Measurements from ENCODE around the gene TAGLN3. TPM values are rescaled to one million over a fixed set of nuclear protein-coding genes. Genes with fewer than 3 reads are reported as not detected.

The TAGLN3 gene
- total and polyA plus RNA-seq, 2 of the 13 experiments (the other 11 are each of a cell fraction or from before 2014, with no cell fraction given), result 0.51 to 0.91 TPM

- Histone ChIP-seq H2AFZ (ENCODE audit: low read length) (no peak overlapping the region), H3K79me2 (ENCODE audit: insufficient read depth, low read length) (no peaks in the 10 kb centered on the region), H3K27ac (ENCODE audit: extremely low read length, insufficient read depth, low read length) (no peak overlapping the region), H3K27me3 (ENCODE audit: control insufficient read depth in 1 of 2, insufficient read depth in 2 of 2, low read length in 2 of 2) (peaks cover 5 to 23% of the 10 kb centered on the region in 2 experiments), H3K4me3 (replicated peaks in 1 of 3; ENCODE audit: insufficient read depth in 1 of 3, low read depth in 2 of 3, low read length in 3 of 3) (no peak overlapping the region), H3K4me2 (ENCODE audit: low read depth, low read length) (no peak overlapping the region), H4K20me1 (ENCODE audit: insufficient read depth, low read length) (no peaks in the 10 kb centered on the region), H3K36me3 (replicated peaks in 1 of 2; ENCODE audit: control insufficient read depth in 1 of 2, insufficient read depth in 2 of 2, low read length in 2 of 2) (no peaks in the 10 kb centered on the region), H3K9ac (ENCODE audit: insufficient read depth, low read depth, low read length) (no peak overlapping the region), H3K9me3 (ENCODE audit: low read length) (no peaks in the 10 kb centered on the region), H3K4me1 (ENCODE audit: insufficient read depth, low read length) (peaks cover 29% of the 10 kb centered on the region)
- CTCF ChIA-PET (ENCODE audit: low intra/inter-chr PET ratio, low total read pairs), result no interaction called here
- no peak for FAIRE-seq
- intact Hi-C loops (cut with micrococcal nuclease; ENCODE audit: unreplicated experiment), result no loop called here
- no peak for DNase-seq (ENCODE audit: low spot score)
- WGBS (ENCODE audit: low lambda C conversion rate), result 86% methylated on average over 2 of the region's 2 CpGs
- no TSS peak for BruUV-seq (replicated peaks)
- no peak for ATAC-seq
- POLR2A ChIA-PET, result no interaction called here
- in situ Hi-C loops (cut with HindIII; ENCODE audit: extremely low pct_ligation_motif_present, low pct_unique_long_range_greater_than_20kb), result no loop called here
- TF ChIP-seq ZBTB43 (CRISPR knock-in tag; conservative IDR thresholded peaks at IDR 0.05) (no peak), ARNTL (CRISPR knock-in tag; IDR thresholded peaks at IDR 0.05) (no peak), ZFY (CRISPR knock-in tag; IDR thresholded peaks at IDR 0.05) (no peak), ZNF501 (CRISPR knock-in tag; IDR thresholded peaks at IDR 0.05) (no peak), NR2F1 (CRISPR knock-in tag; IDR thresholded peaks at IDR 0.05) (no peak), KLF13 (CRISPR knock-in tag; IDR thresholded peaks at IDR 0.05) (no peak), SP1 (IDR thresholded peaks at IDR 0.05) (no peak), SP1 (CRISPR knock-in tag; IDR thresholded peaks at IDR 0.05) (no peak), SNAPC2 (CRISPR knock-in tag; IDR thresholded peaks at IDR 0.05) (no peak), ZNF678 (CRISPR knock-in tag; IDR thresholded peaks at IDR 0.05) (no peak), ZNF770 (CRISPR knock-in tag; IDR thresholded peaks at IDR 0.05) (no peak), ZNF431 (CRISPR knock-in tag; IDR thresholded peaks at IDR 0.05; ENCODE audit: borderline replicate concordance, low read depth) (no peak), SMARCC2 (IDR thresholded peaks at IDR 0.05) (no peak), JARID2 (CRISPR knock-in tag; IDR thresholded peaks at IDR 0.05; ENCODE audit: insufficient replicate concordance) (no peak), EEA1 (CRISPR knock-in tag; IDR thresholded peaks at IDR 0.05; ENCODE audit: borderline replicate concordance) (no peak), ATF1 (CRISPR knock-in tag; IDR thresholded peaks at IDR 0.05) (no peak), SIN3B (IDR thresholded peaks at IDR 0.05; ENCODE audit: low read length) (no peak), ZNF850 (CRISPR knock-in tag; conservative IDR thresholded peaks at IDR 0.05) (no peak), KLF11 (CRISPR knock-in tag; IDR thresholded peaks at IDR 0.05) (no peak), CHCHD3 (CRISPR knock-in tag; IDR thresholded peaks at IDR 0.05) (no peak)
These were observed 2.8 kb downstream of the TAGLN3 start for GRCh38 chr3:112001526-112001925.
